Calu3 (cell line): ENCODE data around the gene RNFT2. TPM values are rescaled to one million over a fixed set of nuclear protein-coding genes. Genes with fewer than 3 reads are reported as not detected.

ENCODE experiments used
- BruUV-seq: library from RNA; stranded (reverse); fragments of 400-500 nt; replicated peaks from 2 replicates; lab custom pipeline; 2021; lab: Mats Ljungman, UMichigan
- CTCF ChIA-PET: fragments of 300-600 bp; sonication (Branson Sonifier 250); formaldehyde crosslinking; loops from one replicate; lab custom pipeline; 2022; ENCODE audit warnings: antibody characterized with exemption; lab: Charles Lee
- DNase-seq: peaks from one replicate; pipeline ENCODE4 v3.0.0; 2022
- H3K27ac Mint-ChIP-seq: one replicate; pipeline ENCODE4 v1.8.0; 2022; ENCODE audit warnings: mixed read lengths; ENCODE audit not compliant: unreplicated experiment
- H3K27me3 Mint-ChIP-seq: one replicate; pipeline ENCODE4 v1.8.0; 2022; ENCODE audit warnings: mixed read lengths; ENCODE audit not compliant: unreplicated experiment
- H3K36me3 Mint-ChIP-seq: one replicate; pipeline ENCODE4 v1.8.0; 2022; ENCODE audit warnings: mild to moderate bottlenecking, moderate library complexity, mixed read lengths; ENCODE audit not compliant: insufficient read depth, unreplicated experiment
- H3K4me1 Mint-ChIP-seq: one replicate; pipeline ENCODE4 v1.8.0; 2022; ENCODE audit warnings: mild to moderate bottlenecking, low read depth, mixed read lengths; ENCODE audit not compliant: unreplicated experiment
- H3K4me3 Mint-ChIP-seq: one replicate; pipeline ENCODE4 v1.8.0; 2022; ENCODE audit warnings: mild to moderate bottlenecking, low read depth, moderate library complexity, mixed read lengths; ENCODE audit not compliant: unreplicated experiment
- H3K9me3 Mint-ChIP-seq: one replicate; pipeline ENCODE4 v1.8.0; 2022; ENCODE audit warnings: low read depth, mixed read lengths; ENCODE audit not compliant: unreplicated experiment
- CTCF ChIP-seq: fragments of 200-600 bp; IDR thresholded peaks from one replicate; pipeline ENCODE4 v1.8.0; 2022; ENCODE audit warnings: antibody characterized with exemption; ENCODE audit not compliant: unreplicated experiment
- intact Hi-C: fragments of 100-400 bp; cut with micrococcal nuclease; formaldehyde crosslinking; loops from one replicate; pipeline ENCODE4 v1.10.0; 2022; ENCODE audit not compliant: unreplicated experiment
- total RNA-seq: library from RNA; stranded (reverse); gene quantifications from 2 replicates; pipeline ENCODE4 v1.2.3, GENCODE V29; 2022

Gene RNFT2
- total RNA-seq, 1 experiment from 2014 or later, result 32.0 TPM

DNA sequence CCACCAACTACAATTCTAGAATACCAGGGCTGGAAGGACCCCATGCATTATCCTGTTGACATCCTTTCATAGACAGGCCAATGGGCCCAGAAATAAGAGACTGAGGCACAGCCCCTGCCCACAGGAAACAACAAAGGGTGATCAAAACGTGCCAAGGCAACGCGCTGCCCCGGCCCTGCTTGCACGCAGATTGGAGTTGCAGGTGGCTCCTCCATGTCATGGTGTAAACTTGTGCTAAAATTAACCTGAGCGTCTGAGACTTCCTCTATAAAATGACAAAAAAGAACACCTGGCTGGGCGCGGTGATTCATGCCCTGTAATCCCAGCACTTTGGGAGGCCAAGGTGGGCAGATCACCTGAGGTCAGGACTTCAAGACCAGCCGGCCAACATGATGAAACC lies 30.4 kb upstream of the RNFT2 start:
- no peak for TF ChIP-seq CTCF
- BruUV-seq, result no TSS peak
- Mint-ChIP-seq H3K4me3 (no peak overlapping the region), H3K4me1 (peaks cover 19% of the 10 kb centered on the region), H3K27me3 (no peaks in the 10 kb centered on the region), H3K27ac (no peak overlapping the region), H3K9me3 (no peaks in the 10 kb centered on the region), H3K36me3 (peaks cover 9% of the 10 kb centered on the region)
- CTCF ChIA-PET, result interaction anchor here (1.2 kb wide), 1 partner anchor 106 kb away, joined by 5 read pairs; no protein-coding TSS in a partner anchor
- intact Hi-C loops, result loop anchor here (10.0 kb wide), 1 partner anchor 427 kb away; no protein-coding TSS in a partner anchor
- no peak for DNase-seq

DNA sequence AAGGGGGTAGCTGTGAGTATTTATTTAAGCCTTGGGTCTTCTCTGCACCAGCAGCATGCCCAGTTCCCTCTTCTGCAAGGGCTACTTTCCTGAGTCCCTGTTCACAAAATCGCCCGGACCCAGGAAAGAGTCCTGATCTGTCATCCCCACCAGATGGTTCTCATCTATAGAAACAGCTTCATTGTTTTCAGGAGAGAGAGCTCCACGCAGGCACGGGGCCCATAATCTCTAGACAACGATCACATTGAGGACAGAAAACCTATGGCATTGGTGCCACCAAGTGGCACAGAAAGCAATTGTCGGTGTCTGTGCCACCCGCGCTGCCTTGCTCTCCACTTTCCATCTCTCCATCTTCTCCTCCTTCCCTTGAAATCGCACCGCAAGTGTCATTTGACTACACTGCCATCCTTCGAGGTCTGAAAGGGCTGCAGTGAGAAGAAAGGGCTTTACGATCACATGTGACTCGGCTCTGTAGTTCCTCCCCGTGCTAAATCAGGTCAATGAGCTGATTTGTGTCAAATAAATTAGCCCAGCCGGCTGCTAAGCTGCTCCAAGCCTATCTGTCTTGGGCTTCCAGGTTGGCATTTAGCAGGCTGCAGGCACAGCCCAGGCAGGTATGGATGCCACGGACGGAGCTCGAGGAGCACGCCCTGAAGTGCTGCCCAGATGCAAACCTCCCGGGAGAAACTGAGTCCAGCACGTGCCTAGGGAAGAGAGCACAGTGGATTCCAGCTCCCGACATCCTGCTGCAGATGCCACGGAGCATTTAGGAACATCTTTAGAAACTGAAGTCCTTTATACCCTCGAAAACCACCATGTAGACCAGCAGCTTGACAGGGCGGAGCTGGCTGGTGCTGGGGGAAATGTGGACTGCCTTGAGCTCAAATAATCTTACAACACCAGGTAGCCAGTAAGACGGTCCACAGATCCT lies 29.0 kb upstream of the RNFT2 start:
- BruUV-seq, result no TSS peak
- H3K4me1 Mint-ChIP-seq, result peaks cover 11% of the 10 kb centered on the region
- TF ChIP-seq CTCF, result peak; percentile 51
- no peaks in the 10 kb centered on the region for H3K9me3 Mint-ChIP-seq
- H3K4me3 Mint-ChIP-seq, result no peak overlapping the region
- intact Hi-C loops, result loop anchor here (1.0 to 10.0 kb wide), 2 partner anchors 426 to 711 kb away; no protein-coding TSS in a partner anchor
- no peak overlapping the region for H3K27ac Mint-ChIP-seq
- DNase-seq, result peak; percentile 67
- CTCF ChIA-PET, result interaction anchor here (0.5 to 1.5 kb wide), 13 partner anchors 11 to 726 kb away, joined by 3 to 8 read pairs (median 4); no protein-coding TSS in a partner anchor
- H3K27me3 Mint-ChIP-seq, result no peaks in the 10 kb centered on the region
- peaks cover 18% of the 10 kb centered on the region for H3K36me3 Mint-ChIP-seq

- no peak for TF ChIP-seq CTCF
- no peaks in the 10 kb centered on the region for H3K9me3 Mint-ChIP-seq
- no peak for DNase-seq
- H3K27ac Mint-ChIP-seq, result no peak overlapping the region
- intact Hi-C loops, result loop anchor here (1.0 to 10.0 kb wide), 2 partner anchors 425 to 711 kb away; no protein-coding TSS in a partner anchor
- BruUV-seq, result no TSS peak
- peaks cover 25% of the 10 kb centered on the region for H3K36me3 Mint-ChIP-seq
- no peak overlapping the region for H3K4me3 Mint-ChIP-seq
- peaks cover 11% of the 10 kb centered on the region for H3K4me1 Mint-ChIP-seq
- CTCF ChIA-PET, result interaction anchor here (0.5 to 1.5 kb wide), 9 partner anchors 17 to 726 kb away, joined by 3 to 8 read pairs (median 4); no protein-coding TSS in a partner anchor
- H3K27me3 Mint-ChIP-seq, result no peaks in the 10 kb centered on the region
These were observed 28.3 kb upstream of the RNFT2 start for GRCh38 chr12:116709768-116710167.

DNA sequence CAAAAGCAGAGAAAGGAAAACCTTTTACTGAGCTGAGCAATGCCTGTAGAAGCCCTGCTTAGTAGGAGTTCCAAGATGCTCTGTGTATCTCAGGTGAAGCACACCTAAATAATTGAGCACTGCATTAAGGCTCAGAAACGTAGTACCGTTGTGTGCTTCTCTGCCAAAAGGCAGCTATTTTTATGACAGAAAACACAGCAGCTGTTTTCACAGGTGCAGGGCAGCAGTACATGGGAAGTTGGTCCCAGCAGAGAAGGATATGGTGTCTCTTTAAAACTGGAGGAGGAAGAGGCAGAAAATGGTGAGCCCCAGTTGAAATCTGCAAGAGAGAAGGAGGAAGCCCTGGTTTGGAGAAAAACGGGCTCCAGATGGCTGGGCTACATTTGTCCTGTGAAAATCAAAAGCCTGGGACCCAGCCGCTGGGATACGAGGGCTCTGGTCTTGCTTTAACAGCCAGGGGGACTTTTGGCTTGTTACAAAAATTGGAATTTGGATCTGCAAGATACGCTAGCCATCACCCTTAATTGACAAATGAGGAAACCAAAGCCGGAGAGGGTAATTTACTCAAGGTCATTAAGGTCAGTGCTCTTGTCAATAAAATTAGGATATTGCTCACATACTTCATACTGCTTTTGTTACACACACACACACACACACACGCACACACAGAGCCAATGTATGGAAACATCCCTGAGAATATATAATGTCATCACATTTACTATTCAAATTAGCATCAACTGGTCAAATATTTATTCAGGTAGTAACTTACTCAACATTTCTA lies 27.6 kb upstream of the RNFT2 start:
- no peak for DNase-seq
- CTCF ChIA-PET, result interaction anchor here (0.5 to 1.2 kb wide), 2 partner anchors 245 to 283 kb away, joined by 3 to 4 read pairs; no protein-coding TSS in a partner anchor
- intact Hi-C loops, result no loop called here
- Mint-ChIP-seq H3K36me3 (peaks cover 33% of the 10 kb centered on the region), H3K27me3 (no peaks in the 10 kb centered on the region), H3K9me3 (no peaks in the 10 kb centered on the region), H3K27ac (no peak overlapping the region), H3K4me1 (peaks cover 11% of the 10 kb centered on the region), H3K4me3 (no peak overlapping the region)
- BruUV-seq, result no TSS peak
- no peak for TF ChIP-seq CTCF
